Subcutaneous adipose tissue (tissue), 4 donors: ENCODE measurements around the gene ZNF329. TPM values are rescaled to one million over a fixed set of nuclear protein-coding genes. Genes with fewer than 3 reads are reported as not detected.

Source experiments
- total RNA-seq, 4 donors: library from RNA; depleted of rRNA; stranded (reverse); fragments of >200 nt; gene quantifications; one replicate each; pipeline ENCODE4 v1.1.0, GENCODE V29; 2016
- TF ChIP-seq, protein P1 (sequence below): fragments of 450-650 bp; IDR thresholded peaks from one replicate; pipeline ENCODE4 v1.5.1; 2016; ENCODE audit warnings: low read depth, mild to moderate bottlenecking, control low read depth, antibody characterized with exemption, moderate library complexity

The ZNF329 gene
- total RNA-seq, 4 donors from 2014 or later = 7.5 to 8.3 (median 7.9) TPM

GRCh38 chr19:58107778-58108545, 42.6 kb downstream of the ZNF329 start:
- TF ChIP-seq, protein P1, sequence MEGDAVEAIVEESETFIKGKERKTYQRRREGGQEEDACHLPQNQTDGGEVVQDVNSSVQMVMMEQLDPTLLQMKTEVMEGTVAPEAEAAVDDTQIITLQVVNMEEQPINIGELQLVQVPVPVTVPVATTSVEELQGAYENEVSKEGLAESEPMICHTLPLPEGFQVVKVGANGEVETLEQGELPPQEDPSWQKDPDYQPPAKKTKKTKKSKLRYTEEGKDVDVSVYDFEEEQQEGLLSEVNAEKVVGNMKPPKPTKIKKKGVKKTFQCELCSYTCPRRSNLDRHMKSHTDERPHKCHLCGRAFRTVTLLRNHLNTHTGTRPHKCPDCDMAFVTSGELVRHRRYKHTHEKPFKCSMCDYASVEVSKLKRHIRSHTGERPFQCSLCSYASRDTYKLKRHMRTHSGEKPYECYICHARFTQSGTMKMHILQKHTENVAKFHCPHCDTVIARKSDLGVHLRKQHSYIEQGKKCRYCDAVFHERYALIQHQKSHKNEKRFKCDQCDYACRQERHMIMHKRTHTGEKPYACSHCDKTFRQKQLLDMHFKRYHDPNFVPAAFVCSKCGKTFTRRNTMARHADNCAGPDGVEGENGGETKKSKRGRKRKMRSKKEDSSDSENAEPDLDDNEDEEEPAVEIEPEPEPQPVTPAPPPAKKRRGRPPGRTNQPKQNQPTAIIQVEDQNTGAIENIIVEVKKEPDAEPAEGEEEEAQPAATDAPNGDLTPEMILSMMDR = no peak

DNA sequence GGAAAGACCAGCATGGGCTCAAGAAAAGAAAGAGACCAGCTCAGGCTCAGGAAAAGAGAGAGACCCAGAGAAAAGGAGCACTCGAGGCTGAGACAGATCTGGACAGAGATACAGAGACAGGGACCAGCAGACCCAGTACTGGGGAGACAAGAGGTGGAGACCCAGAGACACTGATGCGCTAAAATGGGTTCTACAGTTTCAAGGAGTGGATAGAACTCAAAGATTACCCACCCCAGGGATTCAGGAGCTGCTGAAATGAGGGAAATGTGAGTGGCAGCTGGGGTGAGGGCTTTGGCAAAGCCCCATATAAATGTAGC, 51.9 kb downstream of the ZNF329 start:
- TF ChIP-seq, protein P1 = no peak

GRCh38 chr19:58097781-58098681, 52.6 kb downstream of the ZNF329 start, which contains the start of gene ZSCAN18:
ZSCAN18 (minus strand) TSS chr19:58098231; CDS start chr19:58090267, 7,964 bp downstream.
- TF ChIP-seq, protein P1 = no peak

- TF ChIP-seq, protein P1 = no peak
These were observed 53.2 kb downstream of the ZNF329 start for GRCh38 chr19:58097349-58097748.

DNA sequence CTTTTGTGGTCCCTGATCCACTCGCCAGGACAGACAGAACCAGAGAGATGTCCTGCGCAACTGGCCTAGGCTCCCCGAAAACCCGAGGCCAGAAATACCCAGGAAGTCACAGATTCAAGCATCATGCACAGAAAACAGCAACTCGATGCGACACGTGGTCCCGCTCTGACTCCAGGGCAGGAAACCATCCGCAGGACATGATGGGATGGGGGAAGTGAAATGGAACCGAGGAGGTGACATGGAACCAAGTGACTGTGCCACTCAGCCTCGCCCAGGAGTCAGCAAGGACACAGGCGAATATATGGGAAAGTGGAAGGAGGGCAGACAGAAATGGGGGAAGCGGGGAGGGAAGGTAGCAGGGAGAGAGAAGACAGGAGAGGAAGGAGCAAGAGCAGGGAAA, 53.7 kb downstream of the ZNF329 start:
- TF ChIP-seq, protein P1 = no peak

GRCh38 chr19:58095328-58095727, 55.3 kb downstream of the ZNF329 start:
- TF ChIP-seq, protein P1 = no peak

DNA sequence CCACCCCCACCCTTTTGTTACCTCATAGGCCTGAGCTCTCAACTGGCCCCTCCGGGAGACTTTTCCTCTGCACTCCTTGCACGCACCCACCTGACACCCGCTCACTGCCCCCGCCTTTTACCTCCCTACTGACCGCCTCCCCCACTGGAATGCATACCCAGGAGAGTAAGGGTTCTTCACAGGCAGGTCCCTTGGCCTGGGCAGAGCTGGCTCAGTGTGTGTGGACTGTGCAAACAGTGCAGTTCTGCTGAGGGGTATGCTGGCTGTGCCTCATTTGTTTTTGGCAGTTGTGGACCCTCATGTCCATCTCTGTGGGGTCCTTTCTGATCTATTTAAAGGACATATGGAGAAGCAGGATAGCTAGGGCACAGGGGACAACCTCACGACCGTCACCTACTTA, 57.5 kb downstream of the ZNF329 start:
- TF ChIP-seq, protein P1 = no peak
